Prostate gland (tissue), 2 donors: ENCODE measurements around the gene DHRS4L2.

Experiments used
- POLR2A ChIP-seq: fragments of 450-650 bp; IDR thresholded peaks from one replicate; pipeline ENCODE4 v1.6.1; 2016; ENCODE audit warnings: antibody characterized with exemption, mild to moderate bottlenecking
- POLR2AphosphoS5 ChIP-seq: sonication (generic); formaldehyde crosslinking; IDR thresholded peaks from one replicate; pipeline ENCODE4 v1.6.1; 2017; ENCODE audit warnings: antibody characterized with exemption
- TF ChIP-seq, protein P1 (sequence below), 4 experiments: fragments of 200-600 bp in 2 of 4; fragments of 450-650 bp in 2 of 4; sonication (generic) in 2 of 4; IDR thresholded peaks; 1 replicate in 3 of 4; 2 replicates in 1 of 4; pipeline ENCODE4 v1.5.1; 2016 to 2019; ENCODE audit warnings: antibody characterized with exemption in 4 of 4, mild to moderate bottlenecking in 2 of 4, moderate library complexity in 2 of 4

- TF ChIP-seq POLR2A: no peak
- TF ChIP-seq POLR2AphosphoS5: no peak
- TF ChIP-seq, protein P1, sequence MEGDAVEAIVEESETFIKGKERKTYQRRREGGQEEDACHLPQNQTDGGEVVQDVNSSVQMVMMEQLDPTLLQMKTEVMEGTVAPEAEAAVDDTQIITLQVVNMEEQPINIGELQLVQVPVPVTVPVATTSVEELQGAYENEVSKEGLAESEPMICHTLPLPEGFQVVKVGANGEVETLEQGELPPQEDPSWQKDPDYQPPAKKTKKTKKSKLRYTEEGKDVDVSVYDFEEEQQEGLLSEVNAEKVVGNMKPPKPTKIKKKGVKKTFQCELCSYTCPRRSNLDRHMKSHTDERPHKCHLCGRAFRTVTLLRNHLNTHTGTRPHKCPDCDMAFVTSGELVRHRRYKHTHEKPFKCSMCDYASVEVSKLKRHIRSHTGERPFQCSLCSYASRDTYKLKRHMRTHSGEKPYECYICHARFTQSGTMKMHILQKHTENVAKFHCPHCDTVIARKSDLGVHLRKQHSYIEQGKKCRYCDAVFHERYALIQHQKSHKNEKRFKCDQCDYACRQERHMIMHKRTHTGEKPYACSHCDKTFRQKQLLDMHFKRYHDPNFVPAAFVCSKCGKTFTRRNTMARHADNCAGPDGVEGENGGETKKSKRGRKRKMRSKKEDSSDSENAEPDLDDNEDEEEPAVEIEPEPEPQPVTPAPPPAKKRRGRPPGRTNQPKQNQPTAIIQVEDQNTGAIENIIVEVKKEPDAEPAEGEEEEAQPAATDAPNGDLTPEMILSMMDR (IDR thresholded peaks at IDR 0.05): no peak
Measured at GRCh38 chr14:24054324-24054641, 65.6 kb downstream of the DHRS4L2 start.
